Left ventricle myocardium inferior (tissue), 1 donor: ENCODE measurements around the gene BTG2. TPM values are rescaled to one million over a fixed set of nuclear protein-coding genes. Genes with fewer than 3 reads are reported as not detected.
A peak's percentile ranks its signal among the peaks of the same experiment; 100 is the strongest.

ENCODE experiments used
- DNase-seq: peaks from one replicate; pipeline ENCODE4 v3.0.0-alpha.2; 2020
- H3K27ac ChIP-seq: fragments of 200-600 bp; replicated peaks from 2 replicates; pipeline ENCODE4 v1.8.0; 2021
- H3K27me3 ChIP-seq: fragments of 200-600 bp; 2 replicates; pipeline ENCODE4 v1.8.0; 2021; ENCODE audit warnings: low read depth
- H3K36me3 ChIP-seq: fragments of 200-600 bp; 2 replicates; pipeline ENCODE4 v1.8.0; 2021
- H3K4me1 ChIP-seq: fragments of 200-600 bp; 2 replicates; pipeline ENCODE4 v1.8.0; 2021
- H3K4me3 ChIP-seq: fragments of 200-600 bp; 2 replicates; pipeline ENCODE4 v1.8.0; 2021; ENCODE audit warnings: mild to moderate bottlenecking, moderate library complexity
- H3K9me3 ChIP-seq: fragments of 200-600 bp; replicated peaks from 2 replicates; pipeline ENCODE4 v1.8.0; 2021
- CTCF ChIP-seq: fragments of 200-600 bp; IDR thresholded peaks from 2 replicates; pipeline ENCODE4 v1.8.0; 2021; ENCODE audit warnings: antibody characterized with exemption, mild to moderate bottlenecking, borderline replicate concordance
- intact Hi-C: fragments of 100-400 bp; cut with micrococcal nuclease; formaldehyde crosslinking; loops from one replicate; pipeline ENCODE4 v1.11.0; 2022
- total RNA-seq: library from RNA; stranded (reverse); fragmentation: NEBNext Ultra II Directional; extraction: Animal tissue kit (Norgen Biotek cat#: 25700); gene quantifications from one replicate; pipeline ENCODE4 v1.2.1, GENCODE V29; 2021
- donor health status: DM: no; HTN: yes; CAD: no; lungs with severe emphysema.

Gene BTG2
- total RNA-seq, 1 donor from 2014 or later, result 73.7 TPM

- no peak for TF ChIP-seq CTCF
- Histone ChIP-seq H3K27ac (no peak overlapping the region), H3K27me3 (no peaks in the 10 kb centered on the region), H3K4me1 (peaks cover 29% of the 10 kb centered on the region), H3K9me3 (no peaks in the 10 kb centered on the region), H3K4me3 (no peak overlapping the region), H3K36me3 (no peaks in the 10 kb centered on the region)
- DNase-seq, result no peak
- intact Hi-C loops, result no loop called here
These were observed 4.6 kb upstream of the BTG2 start for GRCh38 chr1:203300441-203301330.

- Histone ChIP-seq H3K4me1 (peaks cover 29% of the 10 kb centered on the region), H3K4me3 (no peak overlapping the region), H3K9me3 (no peaks in the 10 kb centered on the region), H3K27me3 (no peaks in the 10 kb centered on the region), H3K36me3 (no peaks in the 10 kb centered on the region), H3K27ac (no peak overlapping the region)
- no peak for TF ChIP-seq CTCF
- DNase-seq, result no peak
- intact Hi-C loops, result no loop called here
These were observed 4.0 kb upstream of the BTG2 start for GRCh38 chr1:203301331-203301668.

- Histone ChIP-seq H3K4me1 (peaks cover 33% of the 10 kb centered on the region), H3K9me3 (no peaks in the 10 kb centered on the region), H3K27me3 (no peaks in the 10 kb centered on the region), H3K4me3 (no peak overlapping the region), H3K27ac (no peak overlapping the region), H3K36me3 (peaks cover 7% of the 10 kb centered on the region)
- DNase-seq, result no peak
- intact Hi-C loops, result no loop called here
- no peak for TF ChIP-seq CTCF
These were observed 2.9 kb upstream of the BTG2 start for GRCh38 chr1:203302456-203302855.

GRCh38 chr1:203302894-203303293 lies 2.4 kb upstream of the BTG2 start:
- H3K9me3 ChIP-seq, result no peaks in the 10 kb centered on the region
- H3K36me3 ChIP-seq, result peaks cover 11% of the 10 kb centered on the region
- H3K27me3 ChIP-seq, result no peaks in the 10 kb centered on the region
- no peak overlapping the region for H3K4me3 ChIP-seq
- H3K27ac ChIP-seq, result no peak overlapping the region
- no peak for DNase-seq
- intact Hi-C loops, result no loop called here
- TF ChIP-seq CTCF, result no peak
- H3K4me1 ChIP-seq, result peaks cover 37% of the 10 kb centered on the region

GRCh38 chr1:203304391-203304918 lies 864 bp upstream of the BTG2 start:
- Histone ChIP-seq H3K27me3 (no peaks in the 10 kb centered on the region), H3K9me3 (no peaks in the 10 kb centered on the region), H3K4me3 (peak overlapping the region; percentile 94), H3K27ac (peak overlapping the region; percentile 99), H3K36me3 (peaks cover 25% of the 10 kb centered on the region), H3K4me1 (peaks cover 53% of the 10 kb centered on the region)
- DNase-seq, result no peak
- TF ChIP-seq CTCF, result no peak
- intact Hi-C loops, result no loop called here
